Liver (tissue), 3 donors: Measurements from ENCODE around the gene C8B.

ENCODE experiments used
- JUND ChIP-seq, 2 donors: IDR thresholded peaks; 2 replicates each; pipeline ENCODE4 v1.6.1; 2016; ENCODE audit warnings: antibody characterized with exemption in 2 of 2
- MAX ChIP-seq: IDR thresholded peaks from 2 replicates; pipeline ENCODE4 v1.6.1; 2016; ENCODE audit warnings: antibody characterized with exemption
- RAD21 ChIP-seq, 2 donors: IDR thresholded peaks; 2 replicates each; pipeline ENCODE4 v1.6.1; 2016; ENCODE audit warnings: antibody characterized with exemption in 2 of 2, mild to moderate bottlenecking in 2 of 2
- TAF1 ChIP-seq: conservative IDR thresholded peaks from 2 replicates; pipeline ENCODE4 v1.6.1; 2016; ENCODE audit warnings: antibody characterized with exemption, mild to moderate bottlenecking
- ZBTB33 ChIP-seq: IDR thresholded peaks from 2 replicates; pipeline ENCODE4 v1.6.1; 2016; ENCODE audit warnings: antibody characterized with exemption
- TF ChIP-seq, protein P1 (sequence below): fragments of 150-350 bp; IDR thresholded peaks from 2 replicates; pipeline ENCODE4 v1.5.1; 2017; ENCODE audit warnings: improper control_type of control experiment, low read depth, low read length; ENCODE audit not compliant: missing input control
- TF ChIP-seq, protein P2 (sequence below): IDR thresholded peaks from 2 replicates; pipeline ENCODE4 v1.6.1; 2016; ENCODE audit warnings: antibody characterized with exemption, mild to moderate bottlenecking
- TF ChIP-seq, protein P3 (sequence below): IDR thresholded peaks from 2 replicates; pipeline ENCODE4 v1.6.1; 2016; ENCODE audit warnings: antibody characterized with exemption
- donor health status: healthy.
- donor health status: healthy.

DNA sequence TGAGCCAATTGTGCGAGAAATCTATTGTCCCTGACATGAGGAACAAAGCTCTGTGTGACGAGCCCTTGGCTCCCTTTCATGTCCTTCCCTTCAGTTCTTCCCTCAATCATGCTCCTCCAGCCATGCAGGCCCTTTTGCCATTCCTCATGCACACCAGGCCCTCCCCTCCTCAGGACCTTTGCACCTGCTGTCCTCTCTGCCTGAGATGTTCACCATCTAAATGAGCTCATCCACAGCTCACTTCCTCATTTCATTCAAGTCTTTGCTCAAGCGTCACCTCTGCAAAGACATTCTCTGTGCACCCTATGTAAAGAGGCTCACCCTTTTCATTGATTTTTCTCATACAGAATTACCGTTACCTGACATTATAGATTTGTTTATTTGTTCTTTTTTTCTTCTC lies 43.7 kb downstream of the C8B start:
- TF ChIP-seq JUND (IDR thresholded peaks at IDR 0.05) = no peak
- TF ChIP-seq, protein P1, sequence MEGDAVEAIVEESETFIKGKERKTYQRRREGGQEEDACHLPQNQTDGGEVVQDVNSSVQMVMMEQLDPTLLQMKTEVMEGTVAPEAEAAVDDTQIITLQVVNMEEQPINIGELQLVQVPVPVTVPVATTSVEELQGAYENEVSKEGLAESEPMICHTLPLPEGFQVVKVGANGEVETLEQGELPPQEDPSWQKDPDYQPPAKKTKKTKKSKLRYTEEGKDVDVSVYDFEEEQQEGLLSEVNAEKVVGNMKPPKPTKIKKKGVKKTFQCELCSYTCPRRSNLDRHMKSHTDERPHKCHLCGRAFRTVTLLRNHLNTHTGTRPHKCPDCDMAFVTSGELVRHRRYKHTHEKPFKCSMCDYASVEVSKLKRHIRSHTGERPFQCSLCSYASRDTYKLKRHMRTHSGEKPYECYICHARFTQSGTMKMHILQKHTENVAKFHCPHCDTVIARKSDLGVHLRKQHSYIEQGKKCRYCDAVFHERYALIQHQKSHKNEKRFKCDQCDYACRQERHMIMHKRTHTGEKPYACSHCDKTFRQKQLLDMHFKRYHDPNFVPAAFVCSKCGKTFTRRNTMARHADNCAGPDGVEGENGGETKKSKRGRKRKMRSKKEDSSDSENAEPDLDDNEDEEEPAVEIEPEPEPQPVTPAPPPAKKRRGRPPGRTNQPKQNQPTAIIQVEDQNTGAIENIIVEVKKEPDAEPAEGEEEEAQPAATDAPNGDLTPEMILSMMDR = no peak
- no peak for TF ChIP-seq ZBTB33
- TF ChIP-seq, protein P2, sequence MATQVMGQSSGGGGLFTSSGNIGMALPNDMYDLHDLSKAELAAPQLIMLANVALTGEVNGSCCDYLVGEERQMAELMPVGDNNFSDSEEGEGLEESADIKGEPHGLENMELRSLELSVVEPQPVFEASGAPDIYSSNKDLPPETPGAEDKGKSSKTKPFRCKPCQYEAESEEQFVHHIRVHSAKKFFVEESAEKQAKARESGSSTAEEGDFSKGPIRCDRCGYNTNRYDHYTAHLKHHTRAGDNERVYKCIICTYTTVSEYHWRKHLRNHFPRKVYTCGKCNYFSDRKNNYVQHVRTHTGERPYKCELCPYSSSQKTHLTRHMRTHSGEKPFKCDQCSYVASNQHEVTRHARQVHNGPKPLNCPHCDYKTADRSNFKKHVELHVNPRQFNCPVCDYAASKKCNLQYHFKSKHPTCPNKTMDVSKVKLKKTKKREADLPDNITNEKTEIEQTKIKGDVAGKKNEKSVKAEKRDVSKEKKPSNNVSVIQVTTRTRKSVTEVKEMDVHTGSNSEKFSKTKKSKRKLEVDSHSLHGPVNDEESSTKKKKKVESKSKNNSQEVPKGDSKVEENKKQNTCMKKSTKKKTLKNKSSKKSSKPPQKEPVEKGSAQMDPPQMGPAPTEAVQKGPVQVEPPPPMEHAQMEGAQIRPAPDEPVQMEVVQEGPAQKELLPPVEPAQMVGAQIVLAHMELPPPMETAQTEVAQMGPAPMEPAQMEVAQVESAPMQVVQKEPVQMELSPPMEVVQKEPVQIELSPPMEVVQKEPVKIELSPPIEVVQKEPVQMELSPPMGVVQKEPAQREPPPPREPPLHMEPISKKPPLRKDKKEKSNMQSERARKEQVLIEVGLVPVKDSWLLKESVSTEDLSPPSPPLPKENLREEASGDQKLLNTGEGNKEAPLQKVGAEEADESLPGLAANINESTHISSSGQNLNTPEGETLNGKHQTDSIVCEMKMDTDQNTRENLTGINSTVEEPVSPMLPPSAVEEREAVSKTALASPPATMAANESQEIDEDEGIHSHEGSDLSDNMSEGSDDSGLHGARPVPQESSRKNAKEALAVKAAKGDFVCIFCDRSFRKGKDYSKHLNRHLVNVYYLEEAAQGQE = no peak
- no peak for TF ChIP-seq TAF1
- no peak for TF ChIP-seq RAD21 (IDR thresholded peaks at IDR 0.05)
- TF ChIP-seq MAX = no peak
- TF ChIP-seq, protein P3, sequence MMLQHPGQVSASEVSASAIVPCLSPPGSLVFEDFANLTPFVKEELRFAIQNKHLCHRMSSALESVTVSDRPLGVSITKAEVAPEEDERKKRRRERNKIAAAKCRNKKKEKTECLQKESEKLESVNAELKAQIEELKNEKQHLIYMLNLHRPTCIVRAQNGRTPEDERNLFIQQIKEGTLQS = no peak
